ENCODE measurements around the gene PHLDB1. TPM values are rescaled to one million over a fixed set of nuclear protein-coding genes. Genes with fewer than 3 reads are reported as not detected.

The PHLDB1 gene
- total RNA-seq, 6 experiments from 2014 or later, result 5.4 to 11.7 (median 6.3) TPM

DNA sequence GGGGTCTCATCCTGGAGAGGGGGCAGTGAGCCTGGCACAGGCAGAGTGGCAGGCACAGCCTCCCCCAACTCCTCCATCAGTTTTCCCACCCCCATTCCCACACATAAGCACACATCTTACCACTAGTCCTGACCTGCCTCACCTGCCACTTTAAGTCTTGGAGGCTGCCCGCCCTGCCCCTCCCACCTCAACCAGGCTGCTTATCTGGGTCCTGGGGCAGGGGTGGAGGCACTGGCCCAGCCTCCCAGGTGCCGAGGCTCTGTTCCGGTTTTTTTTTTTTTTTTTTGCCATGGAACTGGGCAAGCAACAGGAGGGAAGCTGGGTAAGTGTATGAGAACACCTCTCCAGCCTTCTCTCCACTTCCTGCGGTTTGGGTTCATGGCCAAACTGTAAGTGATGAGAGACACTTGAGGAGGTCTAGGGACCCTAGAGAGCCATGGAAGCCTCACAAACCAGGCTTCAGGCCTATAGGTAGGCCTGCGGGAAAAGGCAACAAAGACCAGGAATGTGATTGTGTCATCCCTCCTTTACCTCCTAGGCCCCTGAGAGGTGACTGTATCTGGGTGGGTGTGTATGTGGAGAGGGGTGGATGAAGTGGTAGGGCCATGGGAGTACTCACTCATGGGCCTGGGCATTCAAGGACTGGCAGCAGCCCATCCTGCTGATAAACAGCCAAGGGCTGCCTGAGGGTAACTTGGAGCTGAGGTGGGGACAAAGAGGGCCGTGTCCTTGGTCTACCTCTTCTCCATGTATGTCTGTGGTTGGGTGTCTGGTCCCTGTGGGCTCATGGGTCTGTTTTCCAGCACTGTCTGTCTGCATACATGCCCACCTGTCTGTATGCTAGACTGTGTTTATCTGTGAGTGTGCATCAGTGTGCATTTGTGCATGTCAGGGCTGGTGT lies 22.6 kb downstream of the PHLDB1 start:
- no peaks in the 10 kb centered on the region for H3K9me3 ChIP-seq
- no peaks in the 10 kb centered on the region for H3K27me3 ChIP-seq
- WGBS (ENCODE audit: insufficient coverage, low coverage, low lambda C conversion rate, missing lambda C conversion rate), result 90% methylated on average over 2 of the region's 6 CpGs
- no peaks in the 10 kb centered on the region for H3K36me3 ChIP-seq
- no peak for DNase-seq
- peaks cover 0 to 6% (median 0%) of the 10 kb centered on the region in 4 donors for H3K4me1 ChIP-seq
- ATAC-seq, result no peak
- intact Hi-C loops (cut with DNase I), result no loop called here
- TF ChIP-seq POLR2A (IDR thresholded peaks at IDR 0.05), result no peak
- TF ChIP-seq, protein P1, sequence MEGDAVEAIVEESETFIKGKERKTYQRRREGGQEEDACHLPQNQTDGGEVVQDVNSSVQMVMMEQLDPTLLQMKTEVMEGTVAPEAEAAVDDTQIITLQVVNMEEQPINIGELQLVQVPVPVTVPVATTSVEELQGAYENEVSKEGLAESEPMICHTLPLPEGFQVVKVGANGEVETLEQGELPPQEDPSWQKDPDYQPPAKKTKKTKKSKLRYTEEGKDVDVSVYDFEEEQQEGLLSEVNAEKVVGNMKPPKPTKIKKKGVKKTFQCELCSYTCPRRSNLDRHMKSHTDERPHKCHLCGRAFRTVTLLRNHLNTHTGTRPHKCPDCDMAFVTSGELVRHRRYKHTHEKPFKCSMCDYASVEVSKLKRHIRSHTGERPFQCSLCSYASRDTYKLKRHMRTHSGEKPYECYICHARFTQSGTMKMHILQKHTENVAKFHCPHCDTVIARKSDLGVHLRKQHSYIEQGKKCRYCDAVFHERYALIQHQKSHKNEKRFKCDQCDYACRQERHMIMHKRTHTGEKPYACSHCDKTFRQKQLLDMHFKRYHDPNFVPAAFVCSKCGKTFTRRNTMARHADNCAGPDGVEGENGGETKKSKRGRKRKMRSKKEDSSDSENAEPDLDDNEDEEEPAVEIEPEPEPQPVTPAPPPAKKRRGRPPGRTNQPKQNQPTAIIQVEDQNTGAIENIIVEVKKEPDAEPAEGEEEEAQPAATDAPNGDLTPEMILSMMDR (IDR thresholded peaks at IDR 0.05), result no peak
- no peak overlapping the region for H3K27ac ChIP-seq
- no peak overlapping the region for H3K4me3 ChIP-seq

DNA sequence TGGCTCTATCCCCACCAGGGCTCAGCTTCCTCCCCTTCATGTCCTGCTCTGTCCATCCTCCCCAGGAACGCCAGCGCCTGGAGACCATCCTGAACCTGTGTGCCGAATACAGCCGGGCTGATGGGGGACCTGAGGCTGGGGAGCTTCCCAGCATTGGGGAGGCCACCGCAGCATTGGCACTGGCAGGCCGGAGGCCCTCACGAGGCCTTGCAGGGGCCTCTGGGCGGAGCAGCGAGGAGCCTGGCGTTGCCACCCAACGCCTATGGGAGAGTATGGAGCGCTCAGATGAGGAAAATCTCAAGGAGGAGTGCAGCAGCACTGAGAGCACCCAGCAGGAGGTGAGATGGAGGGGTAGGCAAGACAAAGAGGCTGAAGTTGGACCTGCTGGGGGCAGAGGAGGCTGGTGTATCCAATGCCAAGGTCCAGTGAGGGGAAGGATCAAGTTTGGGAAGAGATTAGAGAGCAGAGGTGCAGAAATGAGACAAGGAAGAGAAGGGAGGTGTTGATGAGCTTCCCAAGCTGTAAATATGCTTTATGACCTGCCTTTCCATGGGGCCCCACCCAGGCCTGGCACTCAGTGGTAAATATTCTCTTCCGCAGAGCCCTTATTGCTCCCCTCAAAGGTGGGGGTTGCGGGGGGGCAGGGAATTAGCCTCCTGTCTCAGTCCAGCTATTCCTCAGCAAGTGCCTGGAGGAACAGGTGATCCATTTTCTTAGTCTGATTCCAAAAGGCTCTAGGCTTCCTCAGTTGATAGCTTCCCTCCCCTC lies 23.9 kb downstream of the PHLDB1 start:
- TF ChIP-seq, protein P1 (IDR thresholded peaks at IDR 0.05), result no peak
- TF ChIP-seq POLR2A (IDR thresholded peaks at IDR 0.05), result no peak
- H3K27me3 ChIP-seq, result no peaks in the 10 kb centered on the region
- DNase-seq (no peak), ATAC-seq (no peak)
- peaks cover 0 to 10% (median 0%) of the 10 kb centered on the region in 4 donors for H3K4me1 ChIP-seq
- no peak overlapping the region for H3K27ac ChIP-seq
- intact Hi-C loops (cut with DNase I), result no loop called here
- 95% methylated on average over 6 of the region's 14 CpGs for WGBS (ENCODE audit: insufficient coverage, low coverage, low lambda C conversion rate, missing lambda C conversion rate)
- no peak overlapping the region for H3K4me3 ChIP-seq
- no peaks in the 10 kb centered on the region for H3K9me3 ChIP-seq
- H3K36me3 ChIP-seq, result no peaks in the 10 kb centered on the region

DNA sequence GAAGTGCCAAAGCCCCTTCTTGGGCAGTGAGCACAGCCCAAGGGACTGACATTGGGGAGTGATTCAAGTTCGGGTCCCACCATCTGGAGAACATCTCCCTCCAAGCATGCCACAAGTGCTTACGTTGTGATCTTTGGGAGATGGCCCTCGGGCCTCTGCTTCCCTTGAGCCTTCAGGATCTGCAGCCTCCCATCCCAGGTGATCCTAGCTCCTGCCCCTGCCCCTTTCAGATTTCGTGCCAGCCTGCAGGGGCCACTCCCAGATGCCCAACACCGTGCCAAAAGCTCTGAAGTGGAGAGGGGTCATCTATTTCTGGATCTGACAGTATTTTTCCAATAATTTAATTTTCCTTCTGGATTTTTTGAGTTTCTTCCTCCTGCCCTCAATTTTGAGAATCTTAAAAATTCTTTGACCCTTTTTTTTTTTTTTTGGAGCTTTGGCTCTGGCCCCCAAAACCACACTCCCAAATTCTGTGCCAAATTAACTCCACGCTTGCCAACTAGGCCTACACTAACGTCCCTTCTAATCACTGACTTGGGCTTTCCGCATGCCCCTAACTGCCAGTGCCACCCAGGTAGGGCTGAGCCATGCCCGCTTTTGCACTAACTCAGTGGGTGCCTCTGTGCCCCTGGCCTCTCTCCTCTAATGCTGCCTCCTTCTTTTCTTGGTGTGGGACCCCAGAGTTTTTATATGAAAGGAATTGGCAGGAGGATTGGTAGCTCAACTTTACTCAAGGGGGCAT lies 25.3 kb downstream of the PHLDB1 start:
- no peak overlapping the region for H3K27ac ChIP-seq
- WGBS (ENCODE audit: insufficient coverage, low coverage, low lambda C conversion rate, missing lambda C conversion rate), result 91% methylated on average over 4 of the region's 9 CpGs
- H3K4me1 ChIP-seq, result peaks cover 0 to 10% (median 0%) of the 10 kb centered on the region in 4 donors

DNA sequence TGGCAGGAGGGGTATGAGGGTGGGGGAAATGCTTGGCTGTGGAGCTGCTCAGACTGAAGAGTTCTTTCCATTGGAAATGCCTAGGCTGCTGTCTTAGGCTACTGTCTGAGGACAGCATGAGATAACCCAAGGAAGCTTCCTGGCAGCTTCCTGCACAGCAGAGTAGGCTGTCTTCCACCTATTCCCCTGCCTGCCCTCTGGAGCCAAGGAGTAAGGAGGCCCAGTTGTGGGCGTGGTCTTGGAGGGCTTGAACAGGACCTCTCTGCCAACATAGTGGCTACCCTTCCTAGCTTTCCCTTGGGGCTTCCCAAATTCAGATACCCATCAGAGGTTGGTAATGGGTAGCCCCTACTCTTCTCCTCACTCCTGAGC lies 25.9 kb downstream of the PHLDB1 start:
- intact Hi-C loops (cut with DNase I), result no loop called here

More for the DNA sequence above, 25.3 kb downstream of the PHLDB1 start:
- H3K4me3 ChIP-seq, result no peak overlapping the region
- no peaks in the 10 kb centered on the region for H3K27me3 ChIP-seq
- intact Hi-C loops (cut with DNase I), result no loop called here
- H3K9me3 ChIP-seq, result no peaks in the 10 kb centered on the region
- no peak for DNase-seq
- no peaks in the 10 kb centered on the region for H3K36me3 ChIP-seq
- TF ChIP-seq POLR2A (IDR thresholded peaks at IDR 0.05), result no peak
- TF ChIP-seq, protein P1 (IDR thresholded peaks at IDR 0.05), result no peak
- no peak for ATAC-seq

More for the DNA sequence above, 25.9 kb downstream of the PHLDB1 start:
- Histone ChIP-seq H3K4me1 (peaks cover 0 to 10% (median 0%) of the 10 kb centered on the region in 4 donors), H3K27ac (no peak overlapping the region), H3K27me3 (no peaks in the 10 kb centered on the region), H3K4me3 (no peak overlapping the region), H3K36me3 (no peaks in the 10 kb centered on the region), H3K9me3 (no peaks in the 10 kb centered on the region)
- ATAC-seq, result no peak
- DNase-seq, result no peak
- no peak for TF ChIP-seq POLR2A (IDR thresholded peaks at IDR 0.05)
- TF ChIP-seq, protein P1 (IDR thresholded peaks at IDR 0.05), result no peak
- 80% methylated on average over 1 of the region's 1 CpG for WGBS (ENCODE audit: insufficient coverage, low coverage, low lambda C conversion rate, missing lambda C conversion rate)
